NCI-H526 treated with DMSO at 0.1 percent for 48 hours (cell line): ENCODE data around the gene RAB8B.
A peak's percentile ranks its signal among the peaks of the same experiment; 100 is the strongest.

ENCODE experiments used
- DNase-seq: peaks from one replicate; lab custom pipeline; 2025; lab: John Stamatoyannopoulos, UW

The RAB8B gene

GRCh38 chr15:63188926-63189871 lies at the start of gene RAB8B:
Gene RAB8B, plus strand, starts transcription at chr15:63189606. Its CDS starts 19 bp downstream, at chr15:63189625.
- peak; percentile 91 for DNase-seq

- DNase-seq, result no peak
Measured at GRCh38 chr15:63140936-63141335, 48.5 kb upstream of the RAB8B start.

GRCh38 chr15:63145426-63145825 lies 44.0 kb upstream of the RAB8B start:
- no peak for DNase-seq

GRCh38 chr15:63146684-63147083 lies 42.7 kb upstream of the RAB8B start:
- no peak for DNase-seq

- DNase-seq, result no peak
Measured at GRCh38 chr15:63151665-63152064, 37.7 kb upstream of the RAB8B start.

- DNase-seq, result peak; percentile 19
Measured at GRCh38 chr15:63155486-63155885, 33.9 kb upstream of the RAB8B start.

GRCh38 chr15:63156086-63156710 lies 33.2 kb upstream of the RAB8B start:
- DNase-seq, result no peak

- peak; percentile 66 for DNase-seq
Measured at GRCh38 chr15:63156755-63157117, 32.7 kb upstream of the RAB8B start.

- DNase-seq, result peak; percentile 92
Measured at GRCh38 chr15:63157118-63157843, 32.1 kb upstream of the RAB8B start, which contains the start of gene RPS27L. Gene RPS27L, minus strand, starts transcription at chr15:63157477. Its CDS starts 72 bp downstream, at chr15:63157405.

GRCh38 chr15:63157891-63158431 lies 31.4 kb upstream of the RAB8B start:
- DNase-seq, result no peak

GRCh38 chr15:63160638-63161037 lies 28.8 kb upstream of the RAB8B start:
- DNase-seq, result no peak

- no peak for DNase-seq
Measured at GRCh38 chr15:63163217-63163616, 26.2 kb upstream of the RAB8B start.

- no peak for DNase-seq
Measured at GRCh38 chr15:63165166-63165859, 24.1 kb upstream of the RAB8B start.

GRCh38 chr15:63166219-63166618 lies 23.2 kb upstream of the RAB8B start:
- DNase-seq, result no peak

GRCh38 chr15:63169788-63170187 lies 19.6 kb upstream of the RAB8B start:
- DNase-seq, result no peak

GRCh38 chr15:63172376-63172775 lies 17.0 kb upstream of the RAB8B start:
- DNase-seq, result no peak

GRCh38 chr15:63172851-63173451 lies 16.5 kb upstream of the RAB8B start:
- no peak for DNase-seq

GRCh38 chr15:63176302-63176701 lies 13.1 kb upstream of the RAB8B start:
- no peak for DNase-seq

- DNase-seq, result no peak
Measured at GRCh38 chr15:63178034-63178433, 11.4 kb upstream of the RAB8B start.

- no peak for DNase-seq
Measured at GRCh38 chr15:63180746-63181145, 8.7 kb upstream of the RAB8B start.

- DNase-seq, result no peak
Measured at GRCh38 chr15:63181648-63182047, 7.8 kb upstream of the RAB8B start.
